ENCODE data around the gene PTPRG. TPM values are rescaled to one million over a fixed set of nuclear protein-coding genes. Genes with fewer than 3 reads are reported as not detected.

PTPRG gene
- total and polyA plus RNA-seq, 2 experiments from 2014 or later = 8.5 to 34.9 TPM

- DNase-seq (ENCODE audit: low spot score) = no peak
- no peak overlapping the region for H2AFZ ChIP-seq
- no peaks in the 10 kb centered on the region for H3K27me3 ChIP-seq
- TF ChIP-seq CTCF (IDR thresholded peaks at IDR 0.05; ENCODE audit: poor library complexity) = no peak
- no peak for TF ChIP-seq EZH2phosphoT487 (IDR thresholded peaks at IDR 0.05; ENCODE audit: low read depth, severe bottlenecking, unreplicated experiment)
- TF ChIP-seq EZH2 (IDR thresholded peaks at IDR 0.05; ENCODE audit: borderline replicate concordance) = no peak
- whole genome bisulfite sequencing (ENCODE audit: low lambda C conversion rate, missing lambda C conversion rate) = 84% methylated on average over 13 of the region's 13 CpGs
- no peaks in the 10 kb centered on the region for H4K20me1 ChIP-seq (ENCODE audit: insufficient read depth, poor library complexity, severe bottlenecking)
- H3K4me1 ChIP-seq (ENCODE audit: insufficient read depth) = no peaks in the 10 kb centered on the region
- H3K9me2 ChIP-seq (replicated peaks; ENCODE audit: insufficient read depth) = no peaks in the 10 kb centered on the region
- H3K9me3 ChIP-seq (ENCODE audit: low read depth) = no peaks in the 10 kb centered on the region
- H3K4me2 ChIP-seq = no peak overlapping the region
- no peak overlapping the region for H3K4me3 ChIP-seq
- no peaks in the 10 kb centered on the region for H3K36me3 ChIP-seq (replicated peaks; ENCODE audit: insufficient read depth, low read depth)
- no peak overlapping the region for H3K27ac ChIP-seq
- no peaks in the 10 kb centered on the region for H3K79me2 ChIP-seq
Observed at GRCh38 chr3:62154457-62155148, 593.2 kb downstream of the PTPRG start.

- Histone ChIP-seq H4K20me1 (ENCODE audit: insufficient read depth, poor library complexity, severe bottlenecking) (no peaks in the 10 kb centered on the region), H3K36me3 (replicated peaks; ENCODE audit: insufficient read depth, low read depth) (no peaks in the 10 kb centered on the region), H3K4me2 (no peak overlapping the region), H3K27ac (no peak overlapping the region), H2AFZ (no peak overlapping the region), H3K4me1 (ENCODE audit: insufficient read depth) (no peaks in the 10 kb centered on the region), H3K4me3 (no peak overlapping the region), H3K27me3 (no peaks in the 10 kb centered on the region), H3K79me2 (no peaks in the 10 kb centered on the region), H3K9me3 (ENCODE audit: low read depth) (no peaks in the 10 kb centered on the region), H3K9me2 (replicated peaks; ENCODE audit: insufficient read depth) (no peaks in the 10 kb centered on the region)
- DNase-seq (ENCODE audit: low spot score) = no peak
- TF ChIP-seq EZH2phosphoT487 (IDR thresholded peaks at IDR 0.05; ENCODE audit: low read depth, severe bottlenecking, unreplicated experiment) = no peak
- no peak for TF ChIP-seq EZH2 (IDR thresholded peaks at IDR 0.05; ENCODE audit: borderline replicate concordance)
- TF ChIP-seq CTCF (IDR thresholded peaks at IDR 0.05; ENCODE audit: poor library complexity) = no peak
- WGBS (ENCODE audit: low lambda C conversion rate, missing lambda C conversion rate) = 98% methylated on average over 4 of the region's 4 CpGs
Observed at GRCh38 chr3:62159056-62159708, 597.8 kb downstream of the PTPRG start.

GRCh38 chr3:62159709-62160092, 598.3 kb downstream of the PTPRG start:
- Histone ChIP-seq H3K36me3 (replicated peaks; ENCODE audit: insufficient read depth, low read depth) (no peaks in the 10 kb centered on the region), H3K27ac (no peak overlapping the region), H3K4me2 (no peak overlapping the region), H3K27me3 (no peaks in the 10 kb centered on the region), H3K4me3 (no peak overlapping the region), H3K79me2 (no peaks in the 10 kb centered on the region), H3K9me2 (replicated peaks; ENCODE audit: insufficient read depth) (no peaks in the 10 kb centered on the region), H3K4me1 (ENCODE audit: insufficient read depth) (no peaks in the 10 kb centered on the region), H4K20me1 (ENCODE audit: insufficient read depth, poor library complexity, severe bottlenecking) (no peaks in the 10 kb centered on the region), H3K9me3 (ENCODE audit: low read depth) (no peaks in the 10 kb centered on the region), H2AFZ (no peak overlapping the region)
- no peak for TF ChIP-seq EZH2 (IDR thresholded peaks at IDR 0.05; ENCODE audit: borderline replicate concordance)
- TF ChIP-seq CTCF (IDR thresholded peaks at IDR 0.05; ENCODE audit: poor library complexity) = no peak
- TF ChIP-seq EZH2phosphoT487 (IDR thresholded peaks at IDR 0.05; ENCODE audit: low read depth, severe bottlenecking, unreplicated experiment) = no peak
- no peak for DNase-seq (ENCODE audit: low spot score)
- WGBS (ENCODE audit: low lambda C conversion rate, missing lambda C conversion rate) = 89% methylated on average over 6 of the region's 6 CpGs
